Endothelial cell of umbilical vein (primary cell): ENCODE results near the gene TMEM176A. TPM values are rescaled to one million over a fixed set of nuclear protein-coding genes. Genes with fewer than 3 reads are reported as not detected.

Source experiments
- BruUV-seq: library from RNA; stranded (reverse); fragments of 400-500 nt; replicated peaks from 2 replicates; lab custom pipeline; 2021; lab: Mats Ljungman, UMichigan
- CTCF ChIA-PET: fragments of 300-600, 350-600 bp; sonication (Branson Sonifier 250); formaldehyde crosslinking; loops from one replicate; lab custom pipeline; 2021; ENCODE audit warnings: antibody characterized with exemption, inconsistent platforms; lab: Charles Lee
- POLR2A ChIA-PET: fragments of 300-600, 350-600 bp; sonication (Branson Sonifier 250); formaldehyde crosslinking; loops from one replicate; lab custom pipeline; 2021; ENCODE audit warnings: antibody characterized with exemption, inconsistent platforms; lab: Charles Lee
- DNase-seq: peaks from one replicate; pipeline ENCODE4 v3.0.0-alpha.2; 2011; ENCODE audit warnings: low read depth, low spot score
- FAIRE-seq: peaks from 2 replicates; lab custom pipeline; 2011; peaks lifted over from hg19 to GRCh38; lab: Jason Lieb, UNC
- H2AFZ ChIP-seq: 2 replicates; pipeline ENCODE4 v1.6.0; 2012; ENCODE audit warnings: low read depth, low read length, control low read depth, inconsistent platforms
- H3K27ac ChIP-seq: 2 replicates; pipeline ENCODE4 v1.5.1; 2011; ENCODE audit warnings: low read depth, mild to moderate bottlenecking, control low read depth, low read length, moderate library complexity; ENCODE audit not compliant: insufficient read depth
- H3K27me3 ChIP-seq, 2 experiments: 2 replicates each; pipeline versions ENCODE4 v1.6.0 to v1.6.1; 2011; ENCODE audit warnings: low read length in 2 of 2, mixed read lengths in 1 of 2; ENCODE audit not compliant: control insufficient read depth in 2 of 2, insufficient read depth in 2 of 2
- H3K36me3 ChIP-seq, 2 experiments: 2 replicates in 1 of 2; 3 replicates in 1 of 2; pipeline ENCODE4 v1.5.1; 2011; ENCODE audit warnings: low read length in 2 of 2, mild to moderate bottlenecking in 1 of 2, moderate library complexity in 1 of 2; ENCODE audit not compliant: control insufficient read depth in 2 of 2, insufficient read depth in 2 of 2; ENCODE audit errors: extremely low read depth in 1 of 2
- H3K4me1 ChIP-seq: 3 replicates; pipeline ENCODE4 v1.5.1; 2011; ENCODE audit warnings: mild to moderate bottlenecking, low read length; ENCODE audit not compliant: control insufficient read depth, insufficient read depth; ENCODE audit errors: extremely low read depth
- H3K4me2 ChIP-seq: 2 replicates; pipeline ENCODE4 v1.6.1; 2011; ENCODE audit warnings: low read length, control low read depth, mixed read lengths; ENCODE audit not compliant: insufficient read depth
- H3K4me3 ChIP-seq, 3 experiments: fragments of 200-600 bp in 1 of 3; sonication (generic), shearing (Covaris generic) in 1 of 3; replicated peaks in 1 of 3; 2 replicates each; pipeline ENCODE4 v1.5.1; 2011 to 2016; ENCODE audit warnings: control low read depth in 3 of 3, low read length in 3 of 3, mild to moderate bottlenecking in 2 of 3, inconsistent platforms in 1 of 3, low read depth in 1 of 3, moderate library complexity in 1 of 3; ENCODE audit not compliant: insufficient read depth in 1 of 3
- H3K79me2 ChIP-seq: 2 replicates; pipeline ENCODE4 v1.6.0; 2012; ENCODE audit warnings: low read length, inconsistent platforms; ENCODE audit not compliant: control insufficient read depth, insufficient read depth
- H3K9ac ChIP-seq: replicated peaks from 2 replicates; pipeline ENCODE3; 2011; ENCODE audit warnings: low read length, control low read depth; ENCODE audit not compliant: insufficient read depth; ENCODE audit errors: extremely low read depth
- H3K9me1 ChIP-seq: replicated peaks from 3 replicates; pipeline ENCODE4 v1.6.0; 2011; ENCODE audit warnings: mild to moderate bottlenecking, low read length; ENCODE audit not compliant: control insufficient read depth, insufficient read depth; ENCODE audit errors: extremely low read depth
- H3K9me3 ChIP-seq: replicated peaks from 2 replicates; pipeline ENCODE4 v1.5.1; 2012; ENCODE audit warnings: low read length, inconsistent platforms; ENCODE audit not compliant: control insufficient read depth, insufficient read depth
- H4K20me1 ChIP-seq: replicated peaks from 2 replicates; pipeline ENCODE3; 2011; ENCODE audit warnings: mild to moderate bottlenecking, low read length; ENCODE audit not compliant: control insufficient read depth, insufficient read depth; ENCODE audit errors: extremely low read depth
- CTCF ChIP-seq, 2 donors: IDR thresholded peaks; 1 replicate in 1 of 2; 2 replicates in 1 of 2; pipeline ENCODE4 v1.5.1; 2011; ENCODE audit warnings: low read length in 2 of 2, mild to moderate bottlenecking in 2 of 2, moderate library complexity in 2 of 2, control low read depth in 1 of 2, inconsistent platforms in 1 of 2, low read depth in 1 of 2; ENCODE audit not compliant: insufficient read depth in 1 of 2; ENCODE audit errors: extremely low read depth in 1 of 2
- EZH2 ChIP-seq: IDR thresholded peaks from 2 replicates; pipeline ENCODE4 v1.6.1; 2012; ENCODE audit warnings: borderline replicate concordance, low read depth, mild to moderate bottlenecking, moderate library complexity, low read length, inconsistent platforms; ENCODE audit not compliant: severe bottlenecking
- FOS ChIP-seq: IDR thresholded peaks from 2 replicates; pipeline ENCODE4 v1.6.1; 2011; ENCODE audit warnings: mild to moderate bottlenecking, low read length, moderate library complexity, borderline replicate concordance; ENCODE audit not compliant: insufficient read depth
- GATA2 ChIP-seq: IDR thresholded peaks from 2 replicates; pipeline ENCODE4 v1.7.0; 2011; ENCODE audit warnings: low read depth, mild to moderate bottlenecking, moderate library complexity, mixed read lengths, low read length; ENCODE audit not compliant: insufficient read length, insufficient read depth
- JUN ChIP-seq: IDR thresholded peaks from 2 replicates; pipeline ENCODE4 v1.6.1; 2011; ENCODE audit warnings: borderline replicate concordance, low read depth; ENCODE audit not compliant: insufficient read length, insufficient read depth
- MAX ChIP-seq: IDR thresholded peaks from 2 replicates; pipeline ENCODE4 v1.6.1; 2011; ENCODE audit not compliant: insufficient read depth, insufficient read length
- MYC ChIP-seq: IDR thresholded peaks from one replicate; pipeline ENCODE4 v1.6.1; 2011; ENCODE audit warnings: mild to moderate bottlenecking, low read depth, low read length
- POLR2A ChIP-seq: IDR thresholded peaks from 2 replicates; pipeline ENCODE4 v1.6.1; 2012; ENCODE audit warnings: low read depth, mild to moderate bottlenecking, control low read depth, low read length
- POLR2AphosphoS5 ChIP-seq: IDR thresholded peaks from 2 replicates; pipeline ENCODE4 v1.6.1; 2012; ENCODE audit warnings: low read depth, mild to moderate bottlenecking, control low read depth, low read length, moderate library complexity; ENCODE audit not compliant: insufficient read depth
- dilution Hi-C: fragments of 300-500 bp; cut with MboI; formaldehyde crosslinking; loops from one replicate; pipeline ENCODE4 v1.15.0; 2019; ENCODE audit warnings: low sequenced_read_pairs; ENCODE audit not compliant: extremely low pct_ligation_motif_present
- intact Hi-C: fragments of 100-400 bp; cut with micrococcal nuclease; formaldehyde crosslinking; loops from one replicate; pipeline ENCODE4 v1.10.0; 2022
- polyA plus RNA-seq, 4 experiments: library from polyadenylated mRNA; depleted of rRNA in 3 of 4; stranded (reverse) in 3 of 4; unstranded in 1 of 4; fragments of >200 nt; gene quantifications; 2 replicates each; pipeline versions ENCODE4 v1.2.1 to v1.2.3, GENCODE V29; 2011 to 2012; ENCODE audit warnings: missing spikeins in 1 of 4
- total RNA-seq: library from RNA; stranded (reverse); gene quantifications from 2 replicates; pipeline ENCODE4 v1.2.3, GENCODE V29; 2021

Gene TMEM176A
- total and polyA plus RNA-seq, 2 donors (not counting 3 experiments of a cell fraction or from before 2014, with no cell fraction given): not detected

DNA sequence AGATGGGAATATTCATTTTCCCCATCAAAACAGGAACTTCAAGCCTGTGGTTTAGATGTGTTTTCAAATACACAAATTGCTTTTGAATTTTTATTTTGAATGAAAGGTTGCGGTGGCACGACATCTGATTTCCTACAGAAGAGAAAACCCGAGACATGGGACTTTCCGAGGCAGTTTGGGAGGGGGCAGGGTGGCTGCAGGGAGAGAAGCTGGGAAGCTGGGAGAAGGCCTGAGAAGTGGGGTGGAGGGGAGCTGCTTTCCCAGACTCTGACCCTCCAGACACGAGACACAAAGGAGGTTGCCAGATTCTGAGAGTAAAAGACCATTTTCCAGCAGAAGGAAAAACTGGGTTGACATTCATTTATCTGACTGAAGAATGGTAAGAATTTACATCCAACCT, 19.6 kb downstream of the TMEM176A start:
- dilution Hi-C loops (no loop called here), intact Hi-C loops (no loop called here)
- Histone ChIP-seq H2AFZ (no peak overlapping the region), H3K4me1 (no peaks in the 10 kb centered on the region), H4K20me1 (no peaks in the 10 kb centered on the region), H3K27me3 (peaks cover 6 to 9% of the 10 kb centered on the region in 2 experiments), H3K9ac (no peak overlapping the region), H3K79me2 (no peaks in the 10 kb centered on the region), H3K36me3 (no peaks in the 10 kb centered on the region), H3K9me1 (no peaks in the 10 kb centered on the region), H3K4me2 (no peak overlapping the region), H3K27ac (no peak overlapping the region), H3K9me3 (no peaks in the 10 kb centered on the region), H3K4me3 (no peak overlapping the region)
- TF ChIP-seq MAX (no peak), JUN (no peak), POLR2AphosphoS5 (no peak), MYC (no peak), POLR2A (no peak), GATA2 (no peak), EZH2 (no peak), CTCF (IDR thresholded peaks at IDR 0.05; ENCODE audit: extremely low read depth in 1 of 2, insufficient read depth in 1 of 2, low read depth in 1 of 2, low read length in 2 of 2) (no peak), FOS (no peak)
- ChIA-PET CTCF (no interaction called here), POLR2A (no interaction called here)
- no TSS peak for BruUV-seq
- no peak for FAIRE-seq
- no peak for DNase-seq
